SK-N-SH (cell line): ENCODE data around the gene SKIL. TPM values are rescaled to one million over a fixed set of nuclear protein-coding genes. Genes with fewer than 3 reads are reported as not detected.

ENCODE experiments used
- CTCF ChIA-PET: fragments of 300-600, 350-600 bp; formaldehyde crosslinking; extraction: SDS; loops from one replicate; lab custom pipeline; 2021; lab: Yijun Ruan, JAX
- POLR2A ChIA-PET: fragments of 350-600 bp; sonication (Branson Sonifier 250); formaldehyde crosslinking; extraction: SDS; loops from one replicate; lab custom pipeline; 2020; ENCODE audit warnings: antibody characterized with exemption, inconsistent platforms; lab: Yijun Ruan, JAX
- DNase-seq: peaks from one replicate; pipeline ENCODE4 v3.0.0; 2012
- H2AFZ ChIP-seq: fragments of 200-600 bp; sonication (generic); 2 replicates; pipeline ENCODE4 v1.8.1; 2016; ENCODE audit warnings: antibody characterized with exemption, mild to moderate bottlenecking, low read depth
- H3F3A ChIP-seq: fragments of 200-600 bp; sonication (generic); replicated peaks from 2 replicates; pipeline ENCODE3; 2016; ENCODE audit warnings: antibody characterized with exemption, mild to moderate bottlenecking; ENCODE audit not compliant: insufficient read depth
- H3K27ac ChIP-seq, 2 experiments: fragments of 200-500 bp in 1 of 2; fragments of 200-600 bp in 1 of 2; sonication (Bioruptor generic) in 1 of 2; sonication (generic), shearing (Covaris generic) in 1 of 2; 2 replicates each; pipeline versions ENCODE4 v1.5.1 to v1.6.1; 2014 to 2016; ENCODE audit warnings: low read depth in 2 of 2, inconsistent platforms in 1 of 2, low read length in 1 of 2, mild to moderate bottlenecking in 1 of 2, mixed read lengths in 1 of 2
- H3K27me3 ChIP-seq: fragments of 200-600 bp; sonication (generic), shearing (Covaris generic); 2 replicates; pipeline ENCODE4 v1.6.1; 2016; ENCODE audit warnings: mixed run types; ENCODE audit not compliant: insufficient read depth
- H3K36me3 ChIP-seq, 2 experiments: fragments of 200-500 bp in 1 of 2; fragments of 200-600 bp in 1 of 2; sonication (Bioruptor generic) in 1 of 2; sonication (generic) in 1 of 2; replicated peaks in 1 of 2; 2 replicates each; pipeline versions ENCODE3 to v1.5.1; 2014 to 2016; ENCODE audit warnings: low read length in 1 of 2, mild to moderate bottlenecking in 1 of 2; ENCODE audit not compliant: insufficient read depth in 2 of 2, control insufficient read depth in 1 of 2
- H3K4me1 ChIP-seq, 2 experiments: fragments of 200-500 bp in 1 of 2; fragments of 200-600 bp in 1 of 2; sonication (Bioruptor generic) in 1 of 2; sonication (generic), shearing (Covaris generic) in 1 of 2; 2 replicates each; pipeline versions ENCODE4 v1.5.1 to v1.6.1; 2014 to 2016; ENCODE audit warnings: low read depth in 1 of 2, low read length in 1 of 2, mixed run types in 1 of 2; ENCODE audit not compliant: insufficient read depth in 2 of 2, control insufficient read depth in 1 of 2
- H3K4me2 ChIP-seq: fragments of 200-600 bp; sonication (generic), shearing (Covaris generic); 2 replicates; pipeline ENCODE4 v1.6.1; 2017; ENCODE audit warnings: mixed run types
- H3K4me3 ChIP-seq, 2 experiments: fragments of 200-500 bp in 1 of 2; fragments of 200-600 bp in 1 of 2; sonication (Bioruptor generic) in 1 of 2; sonication (generic), shearing (Covaris generic) in 1 of 2; 2 replicates each; pipeline versions ENCODE4 v1.5.1 to v1.8.1; 2014 to 2016; ENCODE audit warnings: low read depth in 2 of 2, inconsistent platforms in 1 of 2, low read length in 1 of 2, mild to moderate bottlenecking in 1 of 2, mixed read lengths in 1 of 2, moderate library complexity in 1 of 2
- H3K79me2 ChIP-seq: fragments of 200-600 bp; sonication (generic); 2 replicates; pipeline ENCODE4 v1.8.1; 2017; ENCODE audit warnings: mild to moderate bottlenecking; ENCODE audit not compliant: insufficient read depth
- H3K9ac ChIP-seq: fragments of 200-600 bp; sonication (generic); 2 replicates; pipeline ENCODE4 v1.6.1; 2017; ENCODE audit warnings: mixed run types
- H3K9me2 ChIP-seq: fragments of 200-600 bp; sonication (generic); 2 replicates; pipeline ENCODE4 v1.6.1; 2017; ENCODE audit warnings: mixed run types
- H3K9me3 ChIP-seq: fragments of 200-600 bp; sonication (generic); 2 replicates; pipeline ENCODE4 v1.6.1; 2017; ENCODE audit warnings: mixed run types, mild to moderate bottlenecking, moderate library complexity
- H4K20me1 ChIP-seq: fragments of 200-600 bp; sonication (generic); 2 replicates; pipeline ENCODE4 v1.6.1; 2017; ENCODE audit warnings: mild to moderate bottlenecking, mixed run types; ENCODE audit not compliant: insufficient read depth
- CTCF ChIP-seq: fragments of 200-600 bp; sonication (generic); IDR thresholded peaks from 2 replicates; pipeline ENCODE4 v1.6.1; 2017; ENCODE audit warnings: antibody characterized with exemption, mild to moderate bottlenecking, moderate library complexity
- IRF3 ChIP-seq: fragments of 150-350 bp; IDR thresholded peaks from 2 replicates; pipeline ENCODE4 v1.6.1; 2016; ENCODE audit warnings: mild to moderate bottlenecking, low read depth, low read length
- RCOR1 ChIP-seq: fragments of 150-350 bp; IDR thresholded peaks from 2 replicates; pipeline ENCODE4 v1.6.1; 2017; ENCODE audit warnings: antibody characterized with exemption, low read length
- RFX5 ChIP-seq: IDR thresholded peaks from 2 replicates; pipeline ENCODE4 v1.6.1; 2012; ENCODE audit warnings: mild to moderate bottlenecking, improper control_type of control experiment, low read length
- SIN3A ChIP-seq: IDR thresholded peaks from 2 replicates; pipeline ENCODE4 v1.6.1; 2012; ENCODE audit warnings: low read depth, mild to moderate bottlenecking, low read length, moderate library complexity, borderline replicate concordance
- TAF1 ChIP-seq: IDR thresholded peaks from 2 replicates; pipeline ENCODE4 v1.6.1; 2012; ENCODE audit warnings: low read depth, mild to moderate bottlenecking, low read length, moderate library complexity, borderline replicate concordance
- polyA plus RNA-seq, 3 experiments: library from polyadenylated mRNA; depleted of rRNA; stranded (reverse); fragments of >200 nt; gene quantifications; 2 replicates each; pipeline ENCODE4 v1.2.3, GENCODE V29; 2012
- TF ChIP-seq, protein P1 (sequence below): IDR thresholded peaks from 2 replicates; pipeline ENCODE4 v1.6.1; 2012; ENCODE audit warnings: mild to moderate bottlenecking, low read depth, low read length, moderate library complexity
- TF ChIP-seq, protein P2 (sequence below): IDR thresholded peaks from 2 replicates; pipeline ENCODE4 v1.4.0; 2012; ENCODE audit warnings: low read depth, borderline replicate concordance
- TF ChIP-seq, protein P3 (sequence below): IDR thresholded peaks from 2 replicates; pipeline ENCODE4; 2012

The SKIL gene
- polyA plus RNA-seq, 1 of the 3 experiments (the other 2 are of a cell fraction), result 3.9 TPM

DNA sequence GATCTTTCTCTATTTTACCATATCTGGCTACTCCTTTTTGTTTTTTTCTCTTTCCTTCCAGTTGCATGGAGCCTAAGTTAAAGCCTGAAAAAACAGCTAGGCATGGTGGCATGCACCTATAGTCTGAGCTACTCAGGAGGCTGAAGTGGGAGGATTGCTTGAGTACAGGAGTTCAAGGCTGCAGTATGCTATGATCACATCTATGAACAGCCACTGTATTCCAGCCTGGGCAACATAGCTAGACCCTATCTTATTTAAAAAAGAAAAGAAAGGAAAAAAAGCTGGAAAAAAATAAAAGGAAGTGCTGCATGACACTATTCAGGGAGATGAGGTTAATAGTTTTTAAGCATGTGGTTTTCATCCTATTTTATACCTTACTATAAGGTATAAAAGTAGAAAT is 4.0 kb upstream of the SKIL start:
- H4K20me1 ChIP-seq, result no peaks in the 10 kb centered on the region
- no peak overlapping the region for H3K27ac ChIP-seq
- no peak overlapping the region for H2AFZ ChIP-seq
- peaks cover 8% of the 10 kb centered on the region for H3K79me2 ChIP-seq
- H3K4me1 ChIP-seq, result peaks cover 5 to 16% of the 10 kb centered on the region in 2 experiments; a peak in 3 of 4 replicates
- H3K9ac ChIP-seq, result no peak overlapping the region
- CTCF ChIA-PET, result interaction anchor here (1.3 kb wide), 1 partner anchor 16 kb away, joined by 3 read pairs; no protein-coding TSS in a partner anchor
- H3K9me3 ChIP-seq, result no peaks in the 10 kb centered on the region
- no peak overlapping the region for H3K4me2 ChIP-seq
- no peaks in the 10 kb centered on the region for H3K9me2 ChIP-seq
- H3F3A ChIP-seq, result peaks cover 26% of the 10 kb centered on the region
- no peak for DNase-seq
- POLR2A ChIA-PET, result no interaction called here
- no peaks in the 10 kb centered on the region for H3K36me3 ChIP-seq
- no peaks in the 10 kb centered on the region for H3K27me3 ChIP-seq
- TF ChIP-seq TAF1, result no peak
- TF ChIP-seq SIN3A, result no peak
- no peak for TF ChIP-seq RFX5
- TF ChIP-seq CTCF, result no peak
- TF ChIP-seq RCOR1, result no peak
- TF ChIP-seq, protein P1, sequence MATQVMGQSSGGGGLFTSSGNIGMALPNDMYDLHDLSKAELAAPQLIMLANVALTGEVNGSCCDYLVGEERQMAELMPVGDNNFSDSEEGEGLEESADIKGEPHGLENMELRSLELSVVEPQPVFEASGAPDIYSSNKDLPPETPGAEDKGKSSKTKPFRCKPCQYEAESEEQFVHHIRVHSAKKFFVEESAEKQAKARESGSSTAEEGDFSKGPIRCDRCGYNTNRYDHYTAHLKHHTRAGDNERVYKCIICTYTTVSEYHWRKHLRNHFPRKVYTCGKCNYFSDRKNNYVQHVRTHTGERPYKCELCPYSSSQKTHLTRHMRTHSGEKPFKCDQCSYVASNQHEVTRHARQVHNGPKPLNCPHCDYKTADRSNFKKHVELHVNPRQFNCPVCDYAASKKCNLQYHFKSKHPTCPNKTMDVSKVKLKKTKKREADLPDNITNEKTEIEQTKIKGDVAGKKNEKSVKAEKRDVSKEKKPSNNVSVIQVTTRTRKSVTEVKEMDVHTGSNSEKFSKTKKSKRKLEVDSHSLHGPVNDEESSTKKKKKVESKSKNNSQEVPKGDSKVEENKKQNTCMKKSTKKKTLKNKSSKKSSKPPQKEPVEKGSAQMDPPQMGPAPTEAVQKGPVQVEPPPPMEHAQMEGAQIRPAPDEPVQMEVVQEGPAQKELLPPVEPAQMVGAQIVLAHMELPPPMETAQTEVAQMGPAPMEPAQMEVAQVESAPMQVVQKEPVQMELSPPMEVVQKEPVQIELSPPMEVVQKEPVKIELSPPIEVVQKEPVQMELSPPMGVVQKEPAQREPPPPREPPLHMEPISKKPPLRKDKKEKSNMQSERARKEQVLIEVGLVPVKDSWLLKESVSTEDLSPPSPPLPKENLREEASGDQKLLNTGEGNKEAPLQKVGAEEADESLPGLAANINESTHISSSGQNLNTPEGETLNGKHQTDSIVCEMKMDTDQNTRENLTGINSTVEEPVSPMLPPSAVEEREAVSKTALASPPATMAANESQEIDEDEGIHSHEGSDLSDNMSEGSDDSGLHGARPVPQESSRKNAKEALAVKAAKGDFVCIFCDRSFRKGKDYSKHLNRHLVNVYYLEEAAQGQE, result no peak
- TF ChIP-seq, protein P2, sequence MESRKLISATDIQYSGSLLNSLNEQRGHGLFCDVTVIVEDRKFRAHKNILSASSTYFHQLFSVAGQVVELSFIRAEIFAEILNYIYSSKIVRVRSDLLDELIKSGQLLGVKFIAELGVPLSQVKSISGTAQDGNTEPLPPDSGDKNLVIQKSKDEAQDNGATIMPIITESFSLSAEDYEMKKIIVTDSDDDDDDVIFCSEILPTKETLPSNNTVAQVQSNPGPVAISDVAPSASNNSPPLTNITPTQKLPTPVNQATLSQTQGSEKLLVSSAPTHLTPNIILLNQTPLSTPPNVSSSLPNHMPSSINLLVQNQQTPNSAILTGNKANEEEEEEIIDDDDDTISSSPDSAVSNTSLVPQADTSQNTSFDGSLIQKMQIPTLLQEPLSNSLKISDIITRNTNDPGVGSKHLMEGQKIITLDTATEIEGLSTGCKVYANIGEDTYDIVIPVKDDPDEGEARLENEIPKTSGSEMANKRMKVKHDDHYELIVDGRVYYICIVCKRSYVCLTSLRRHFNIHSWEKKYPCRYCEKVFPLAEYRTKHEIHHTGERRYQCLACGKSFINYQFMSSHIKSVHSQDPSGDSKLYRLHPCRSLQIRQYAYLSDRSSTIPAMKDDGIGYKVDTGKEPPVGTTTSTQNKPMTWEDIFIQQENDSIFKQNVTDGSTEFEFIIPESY, result no peak
- TF ChIP-seq IRF3, result no peak
- TF ChIP-seq, protein P3, sequence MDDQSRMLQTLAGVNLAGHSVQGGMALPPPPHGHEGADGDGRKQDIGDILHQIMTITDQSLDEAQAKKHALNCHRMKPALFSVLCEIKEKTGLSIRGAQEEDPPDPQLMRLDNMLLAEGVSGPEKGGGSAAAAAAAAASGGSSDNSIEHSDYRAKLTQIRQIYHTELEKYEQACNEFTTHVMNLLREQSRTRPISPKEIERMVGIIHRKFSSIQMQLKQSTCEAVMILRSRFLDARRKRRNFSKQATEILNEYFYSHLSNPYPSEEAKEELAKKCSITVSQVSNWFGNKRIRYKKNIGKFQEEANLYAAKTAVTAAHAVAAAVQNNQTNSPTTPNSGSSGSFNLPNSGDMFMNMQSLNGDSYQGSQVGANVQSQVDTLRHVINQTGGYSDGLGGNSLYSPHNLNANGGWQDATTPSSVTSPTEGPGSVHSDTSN, result no peak
- H3K4me3 ChIP-seq, result no peak overlapping the region
